NT2/D1 (cell line): ENCODE measurements around the gene NTRK3.

Experiments
- DNase-seq: peaks from one replicate; pipeline ENCODE4 v3.0.0-alpha.2; 2011; ENCODE audit warnings: low read depth, low spot score
- H3K27me3 ChIP-seq: 2 replicates; pipeline ENCODE4 v1.6.0; 2011; ENCODE audit warnings: mild to moderate bottlenecking; ENCODE audit not compliant: insufficient read length, insufficient read depth
- H3K36me3 ChIP-seq: 2 replicates; pipeline ENCODE4 v1.6.1; 2011; ENCODE audit warnings: mild to moderate bottlenecking, low read length, mixed read lengths; ENCODE audit not compliant: insufficient read depth, insufficient read length
- H3K4me1 ChIP-seq: 2 replicates; pipeline ENCODE4 v1.5.1; 2011; ENCODE audit not compliant: insufficient read depth, insufficient read length
- H3K4me3 ChIP-seq: 2 replicates; pipeline ENCODE4 v1.5.1; 2011; ENCODE audit warnings: low read depth; ENCODE audit not compliant: insufficient read length
- H3K9ac ChIP-seq: 2 replicates; pipeline ENCODE4 v1.6.0; 2011; ENCODE audit warnings: low read depth; ENCODE audit not compliant: insufficient read length
- H3K9me3 ChIP-seq: 2 replicates; pipeline ENCODE4 v1.5.1; 2011; ENCODE audit warnings: mild to moderate bottlenecking, low read length; ENCODE audit not compliant: insufficient read depth
- SUZ12 ChIP-seq: IDR thresholded peaks from 2 replicates; pipeline ENCODE4 v1.6.1; 2011; ENCODE audit not compliant: insufficient read length, insufficient read depth; ENCODE audit errors: extremely low read depth
- YY1 ChIP-seq: IDR thresholded peaks from 2 replicates; pipeline ENCODE4 v1.6.1; 2011; ENCODE audit not compliant: insufficient read length, insufficient read depth
- ZNF274 ChIP-seq: IDR thresholded peaks from 2 replicates; pipeline ENCODE4 v1.6.1; 2011; ENCODE audit warnings: mild to moderate bottlenecking, low read depth, low read length

Gene NTRK3

DNA sequence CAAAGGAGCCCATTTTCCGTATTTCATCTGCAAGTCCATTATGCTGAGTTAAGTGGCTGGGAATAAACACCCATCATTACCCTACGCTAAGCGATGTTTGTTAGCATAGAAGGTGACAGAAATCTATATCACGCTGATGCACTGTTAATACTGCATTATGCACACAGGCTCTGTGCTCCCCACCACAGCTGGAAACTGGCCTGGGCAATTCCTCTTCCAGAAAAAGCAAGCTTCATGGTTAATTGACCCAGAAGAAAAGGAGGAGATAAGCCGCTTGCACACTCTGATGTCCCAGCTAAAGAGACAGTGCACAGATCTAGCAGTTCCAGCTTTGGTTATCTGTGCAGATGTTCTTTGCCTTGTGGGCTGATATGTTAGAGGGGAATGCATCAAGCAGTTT lies 232.6 kb downstream of the NTRK3 start:
- Histone ChIP-seq H3K9ac (no peak overlapping the region), H3K27me3 (no peaks in the 10 kb centered on the region), H3K4me1 (no peaks in the 10 kb centered on the region), H3K9me3 (no peaks in the 10 kb centered on the region), H3K36me3 (no peaks in the 10 kb centered on the region), H3K4me3 (no peak overlapping the region)
- TF ChIP-seq SUZ12: no peak
- no peak for DNase-seq

DNA sequence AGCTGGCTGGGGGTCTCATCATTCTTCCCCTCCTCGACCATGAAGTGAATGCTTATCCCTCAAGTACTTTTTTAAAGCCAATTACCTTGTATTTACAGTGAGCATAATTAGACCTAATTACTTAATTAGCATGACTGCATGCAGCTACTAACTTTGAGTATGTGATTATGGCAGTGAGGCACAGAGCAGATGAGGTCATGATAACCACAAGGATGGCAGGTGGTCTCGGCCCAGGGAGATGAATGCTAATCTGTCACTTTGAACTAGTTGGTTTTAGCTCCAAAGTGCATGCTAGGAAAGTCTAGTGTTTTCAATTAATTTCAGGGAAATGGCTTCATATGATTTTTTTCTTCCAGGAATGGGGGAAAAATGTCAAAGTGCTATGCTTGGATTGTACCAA lies 233.8 kb downstream of the NTRK3 start:
- H3K4me3 ChIP-seq: no peak overlapping the region
- H3K27me3 ChIP-seq: no peaks in the 10 kb centered on the region
- H3K9me3 ChIP-seq: no peaks in the 10 kb centered on the region
- no peak for TF ChIP-seq ZNF274
- no peak for TF ChIP-seq SUZ12
- TF ChIP-seq YY1: no peak
- H3K36me3 ChIP-seq: no peaks in the 10 kb centered on the region
- no peak for DNase-seq
- no peak overlapping the region for H3K9ac ChIP-seq
- H3K4me1 ChIP-seq: no peaks in the 10 kb centered on the region

DNA sequence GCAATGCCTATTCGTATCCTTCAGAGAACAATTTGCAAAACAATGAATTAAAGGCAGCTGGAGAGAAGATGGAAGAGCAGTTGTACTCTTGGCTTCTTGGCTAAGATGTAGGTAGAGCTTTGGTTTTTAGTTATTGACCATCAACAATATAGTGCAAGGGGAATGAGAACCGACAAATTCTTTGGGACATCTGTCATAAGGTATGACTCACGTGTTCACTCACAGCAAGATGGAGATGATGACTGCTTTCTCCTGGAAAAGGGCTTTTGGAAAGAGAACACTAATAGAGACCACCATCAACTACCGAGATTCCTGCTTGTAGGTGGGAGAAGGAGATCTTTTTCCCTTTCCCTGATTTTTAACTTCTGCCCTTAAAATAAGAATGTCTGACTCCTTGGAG lies 234.9 kb downstream of the NTRK3 start:
- Histone ChIP-seq H3K4me1 (no peaks in the 10 kb centered on the region), H3K9me3 (no peaks in the 10 kb centered on the region), H3K36me3 (no peaks in the 10 kb centered on the region), H3K27me3 (no peaks in the 10 kb centered on the region), H3K9ac (no peak overlapping the region), H3K4me3 (no peak overlapping the region)
- TF ChIP-seq YY1: no peak
- TF ChIP-seq ZNF274: no peak
- TF ChIP-seq SUZ12: no peak
- DNase-seq: no peak

DNA sequence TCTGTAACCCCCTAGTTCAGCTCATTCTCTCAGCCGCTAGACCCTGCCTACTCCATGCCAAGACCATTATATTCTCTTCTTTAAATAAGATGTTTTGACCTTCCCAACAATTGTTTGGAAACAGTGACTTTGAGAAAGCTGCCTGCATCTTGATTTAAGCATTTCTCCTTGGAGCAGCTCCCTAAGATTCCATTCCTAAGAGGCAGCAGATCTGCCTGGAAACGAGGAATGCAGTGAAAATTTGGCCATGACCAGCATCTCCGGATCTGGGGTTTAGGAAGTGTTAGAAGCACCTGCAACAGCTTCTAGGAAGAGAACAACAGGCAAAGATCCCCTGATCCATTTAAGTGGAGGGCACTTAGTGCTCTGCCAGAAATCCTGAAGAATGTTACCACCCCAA lies 235.7 kb downstream of the NTRK3 start:
- Histone ChIP-seq H3K27me3 (no peaks in the 10 kb centered on the region), H3K36me3 (no peaks in the 10 kb centered on the region), H3K4me3 (no peak overlapping the region), H3K9ac (no peak overlapping the region), H3K9me3 (no peaks in the 10 kb centered on the region), H3K4me1 (no peaks in the 10 kb centered on the region)
- no peak for TF ChIP-seq YY1
- no peak for TF ChIP-seq SUZ12
- no peak for TF ChIP-seq ZNF274
- DNase-seq: no peak

DNA sequence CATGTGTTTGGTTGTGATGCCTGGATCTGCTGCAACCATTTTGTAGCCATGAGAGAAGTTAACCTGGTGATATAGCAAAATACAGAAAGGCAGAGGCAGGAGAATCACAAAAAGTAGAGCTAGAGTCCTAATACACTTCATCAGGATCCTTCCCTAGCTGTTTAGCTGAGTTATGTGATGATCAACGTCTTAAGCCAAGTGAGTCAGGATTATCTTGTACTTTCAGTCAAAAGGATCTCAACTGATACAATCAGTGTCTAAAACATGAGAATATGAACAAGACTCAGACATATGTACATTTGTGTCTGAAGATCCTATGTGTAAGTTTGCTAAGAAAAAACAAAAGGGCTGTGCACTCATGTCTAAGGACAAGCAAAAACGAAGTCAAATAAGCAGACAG lies 236.9 kb downstream of the NTRK3 start:
- TF ChIP-seq ZNF274 (no peak), YY1 (no peak), SUZ12 (no peak)
- no peaks in the 10 kb centered on the region for H3K27me3 ChIP-seq
- H3K36me3 ChIP-seq: no peaks in the 10 kb centered on the region
- H3K4me1 ChIP-seq: no peaks in the 10 kb centered on the region
- DNase-seq: no peak
- no peaks in the 10 kb centered on the region for H3K9me3 ChIP-seq
- no peak overlapping the region for H3K4me3 ChIP-seq
- H3K9ac ChIP-seq: no peak overlapping the region

DNA sequence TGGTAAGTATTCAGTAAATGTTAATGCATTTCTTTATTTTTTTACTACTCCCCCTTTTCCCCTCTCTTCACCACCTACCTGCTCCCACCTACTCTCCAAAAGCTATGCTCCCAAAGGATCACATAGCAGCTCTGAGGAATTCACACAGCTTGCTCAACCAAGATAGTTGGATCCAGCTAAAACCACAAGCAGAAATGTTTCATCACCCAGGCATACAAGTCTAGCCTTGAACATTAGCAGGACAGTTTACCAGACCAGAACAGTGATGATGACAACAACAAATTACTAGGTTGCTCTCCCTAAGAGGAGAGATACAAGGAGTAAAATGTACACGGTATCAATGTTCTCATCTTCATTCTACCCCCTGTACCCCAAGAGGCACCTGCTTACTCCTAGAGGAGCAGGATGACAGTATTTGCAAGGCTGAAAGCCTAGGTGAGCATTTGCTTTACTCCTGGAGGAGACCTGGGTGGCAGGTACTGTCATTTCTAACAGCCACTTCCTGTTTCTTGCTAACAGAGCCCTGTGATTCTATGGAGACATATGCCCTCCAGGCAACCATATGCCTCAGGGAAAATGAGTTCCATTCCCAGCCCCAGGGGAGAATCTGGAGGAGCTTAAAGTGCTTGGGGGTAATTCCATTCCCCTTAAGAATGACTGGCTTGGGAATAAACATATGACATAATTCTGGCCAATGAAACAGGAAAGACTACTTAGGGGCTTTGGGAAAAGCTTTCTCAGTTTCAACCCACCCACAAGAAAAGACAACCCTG lies 237.5 kb downstream of the NTRK3 start:
- DNase-seq: no peak
- H3K27me3 ChIP-seq: no peaks in the 10 kb centered on the region
- no peak overlapping the region for H3K4me3 ChIP-seq
- no peak for TF ChIP-seq ZNF274
- no peak for TF ChIP-seq YY1
- no peak for TF ChIP-seq SUZ12
- H3K9ac ChIP-seq: no peak overlapping the region
- no peaks in the 10 kb centered on the region for H3K9me3 ChIP-seq
- H3K4me1 ChIP-seq: no peaks in the 10 kb centered on the region
- H3K36me3 ChIP-seq: no peaks in the 10 kb centered on the region

DNA sequence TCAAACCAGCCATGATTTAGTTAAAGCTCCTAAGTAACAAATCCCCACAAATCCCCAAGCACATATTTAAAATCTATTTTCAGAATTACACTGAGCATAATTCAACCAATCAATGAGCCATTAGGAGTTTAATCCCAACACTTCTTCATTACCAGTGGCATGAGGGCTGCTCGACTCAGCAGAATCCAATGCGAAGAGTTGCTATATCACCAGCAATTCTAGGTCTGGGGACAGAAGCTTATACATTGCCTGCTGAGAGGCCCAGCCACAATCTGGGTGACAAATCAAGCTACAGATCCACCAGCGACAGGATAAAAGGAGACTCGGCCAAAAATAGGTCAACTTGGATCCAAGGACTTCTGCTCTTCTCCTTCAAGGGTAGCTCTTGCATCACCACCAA lies 238.8 kb downstream of the NTRK3 start:
- no peaks in the 10 kb centered on the region for H3K4me1 ChIP-seq
- TF ChIP-seq SUZ12 (no peak), ZNF274 (no peak), YY1 (no peak)

More for the DNA sequence above, 238.8 kb downstream of the NTRK3 start:
- Histone ChIP-seq H3K9me3 (no peaks in the 10 kb centered on the region), H3K9ac (no peak overlapping the region), H3K27me3 (no peaks in the 10 kb centered on the region), H3K4me3 (no peak overlapping the region), H3K36me3 (no peaks in the 10 kb centered on the region)
- DNase-seq: no peak
